Measurements from ENCODE around the gene UST.

GRCh38 chr6:149059557-149059956 is 312.7 kb downstream of the UST start:
- TF ChIP-seq CTCF (conservative IDR thresholded peaks at IDR 0.05) = no peak
- TF ChIP-seq ZFX (IDR thresholded peaks at IDR 0.05) = no peak

Measured in C4-2B (cell line).